Left ventricle myocardium inferior (tissue), 1 donor: ENCODE data around the gene EDN1. TPM values are rescaled to one million over a fixed set of nuclear protein-coding genes. Genes with fewer than 3 reads are reported as not detected.
"Not testable (repeated sequence)": the region's sequence is repeated elsewhere in the genome, so short reads cannot be mapped to it uniquely, and the experiment has no call there.

Experiments
- DNase-seq: peaks from one replicate; pipeline ENCODE4 v3.0.0-alpha.2; 2020
- H3K27ac ChIP-seq: fragments of 200-600 bp; replicated peaks from 2 replicates; pipeline ENCODE4 v1.8.0; 2021
- H3K27me3 ChIP-seq: fragments of 200-600 bp; 2 replicates; pipeline ENCODE4 v1.8.0; 2021; ENCODE audit warnings: low read depth
- H3K36me3 ChIP-seq: fragments of 200-600 bp; 2 replicates; pipeline ENCODE4 v1.8.0; 2021
- H3K4me1 ChIP-seq: fragments of 200-600 bp; 2 replicates; pipeline ENCODE4 v1.8.0; 2021
- H3K4me3 ChIP-seq: fragments of 200-600 bp; 2 replicates; pipeline ENCODE4 v1.8.0; 2021; ENCODE audit warnings: mild to moderate bottlenecking, moderate library complexity
- H3K9me3 ChIP-seq: fragments of 200-600 bp; replicated peaks from 2 replicates; pipeline ENCODE4 v1.8.0; 2021
- CTCF ChIP-seq: fragments of 200-600 bp; IDR thresholded peaks from 2 replicates; pipeline ENCODE4 v1.8.0; 2021; ENCODE audit warnings: antibody characterized with exemption, mild to moderate bottlenecking, borderline replicate concordance
- intact Hi-C: fragments of 100-400 bp; cut with micrococcal nuclease; formaldehyde crosslinking; loops from one replicate; pipeline ENCODE4 v1.11.0; 2022
- total RNA-seq: library from RNA; stranded (reverse); fragmentation: NEBNext Ultra II Directional; extraction: Animal tissue kit (Norgen Biotek cat#: 25700); gene quantifications from one replicate; pipeline ENCODE4 v1.2.1, GENCODE V29; 2021
- donor health status: DM: no; HTN: yes; CAD: no; lungs with severe emphysema.

Gene EDN1
- total RNA-seq, 1 donor from 2014 or later: 5.9 TPM

- TF ChIP-seq CTCF: no peak
- H3K27ac ChIP-seq: no peak overlapping the region
- peaks cover 7% of the 10 kb centered on the region for H3K27me3 ChIP-seq
- peaks cover 19% of the 10 kb centered on the region for H3K9me3 ChIP-seq
- no peaks in the 10 kb centered on the region for H3K36me3 ChIP-seq
- no peak for DNase-seq
- H3K4me1 ChIP-seq: no peaks in the 10 kb centered on the region
- intact Hi-C loops: no loop called here
- H3K4me3 ChIP-seq: no peak overlapping the region
Measured at GRCh38 chr6:12315292-12316081, 25.3 kb downstream of the EDN1 start.

GRCh38 chr6:12318749-12319148 is 28.6 kb downstream of the EDN1 start:
- no peak for TF ChIP-seq CTCF
- Histone ChIP-seq H3K27ac (no peak overlapping the region), H3K4me1 (no peaks in the 10 kb centered on the region), H3K4me3 (no peak overlapping the region), H3K36me3 (no peaks in the 10 kb centered on the region), H3K9me3 (peaks cover 19% of the 10 kb centered on the region), H3K27me3 (peaks cover 7% of the 10 kb centered on the region)
- no peak for DNase-seq
- intact Hi-C loops: no loop called here

GRCh38 chr6:12320074-12320473 is 29.9 kb downstream of the EDN1 start:
- H3K4me3 ChIP-seq, H3K4me1 ChIP-seq, DNase-seq, H3K27me3 ChIP-seq, H3K27ac ChIP-seq, H3K36me3 ChIP-seq, intact Hi-C loops: not testable (repeated sequence)
- peaks cover 19% of the 10 kb centered on the region for H3K9me3 ChIP-seq

- H3K4me3 ChIP-seq: no peak overlapping the region
- no peaks in the 10 kb centered on the region for H3K27me3 ChIP-seq
- intact Hi-C loops: no loop called here
Measured at GRCh38 chr6:12324099-12324498, 33.9 kb downstream of the EDN1 start.

GRCh38 chr6:12324748-12325147 is 34.6 kb downstream of the EDN1 start:
- Histone ChIP-seq H3K36me3 (no peaks in the 10 kb centered on the region), H3K4me3 (no peak overlapping the region), H3K27me3 (no peaks in the 10 kb centered on the region), H3K27ac (no peak overlapping the region), H3K9me3 (no peaks in the 10 kb centered on the region), H3K4me1 (no peaks in the 10 kb centered on the region)
- no peak for DNase-seq
- intact Hi-C loops: no loop called here
- TF ChIP-seq CTCF: no peak

More at GRCh38 chr6:12324099-12324498, 33.9 kb downstream of the EDN1 start:
- Histone ChIP-seq H3K27ac (no peak overlapping the region), H3K4me1 (no peaks in the 10 kb centered on the region), H3K9me3 (no peaks in the 10 kb centered on the region), H3K36me3 (no peaks in the 10 kb centered on the region)
- no peak for TF ChIP-seq CTCF
- no peak for DNase-seq

GRCh38 chr6:12325872-12326271 is 35.7 kb downstream of the EDN1 start:
- intact Hi-C loops: no loop called here
- DNase-seq: no peak
- Histone ChIP-seq H3K36me3 (no peaks in the 10 kb centered on the region), H3K4me1 (no peaks in the 10 kb centered on the region), H3K27ac (no peak overlapping the region), H3K9me3 (no peaks in the 10 kb centered on the region), H3K27me3 (no peaks in the 10 kb centered on the region), H3K4me3 (no peak overlapping the region)
- no peak for TF ChIP-seq CTCF
